Measurements from ENCODE around the gene KIAA1210.

The KIAA1210 gene
- total RNA-seq = 0 reads per million in 2 donors

DNA sequence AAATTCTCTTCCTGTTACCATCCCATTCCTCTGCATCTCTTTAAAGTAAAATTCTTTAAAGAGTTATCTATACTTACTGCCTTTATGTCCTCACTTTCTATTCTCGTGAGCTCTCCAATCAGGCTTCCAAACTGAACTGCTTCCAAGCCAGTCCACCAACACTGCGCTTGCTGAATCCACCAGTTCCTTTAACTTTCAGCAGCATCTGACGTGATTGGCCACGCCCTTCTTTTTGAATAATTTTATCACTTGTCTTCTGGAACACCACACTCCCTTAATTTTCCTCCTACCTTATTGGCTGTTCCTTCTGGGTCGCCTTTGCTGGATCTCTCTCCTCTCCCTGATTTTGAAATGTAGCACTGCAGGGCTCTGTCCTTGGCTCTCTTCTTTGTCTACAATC lies at the start of gene KIAA1210:
Gene KIAA1210 (minus strand): TSS at position 163 of the 400 bp plus-strand sequence. CDS start 4,170 bp downstream, outside the sequence.
- DNase-seq = no peak

DNA sequence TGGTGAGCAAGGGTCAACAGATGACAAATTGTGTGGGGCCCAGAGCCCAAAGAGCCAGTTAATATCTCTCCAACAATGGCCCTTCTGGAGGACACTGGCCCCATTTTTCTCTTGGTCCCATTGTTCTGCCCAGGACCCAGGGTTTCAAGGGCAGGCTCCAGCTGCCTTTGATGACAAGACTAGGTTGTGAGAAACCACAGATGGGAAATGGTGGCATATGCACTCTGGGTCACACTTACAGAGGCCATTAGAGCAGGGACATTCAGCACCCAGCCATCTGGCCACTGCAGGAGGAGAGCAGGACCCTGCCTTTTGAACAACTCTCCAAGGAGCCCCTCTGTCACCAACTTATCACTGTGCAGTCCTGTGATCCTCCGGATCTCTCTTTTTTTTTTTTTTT lies 49.7 kb upstream of the KIAA1210 start:
- DNase-seq = no peak

DNA sequence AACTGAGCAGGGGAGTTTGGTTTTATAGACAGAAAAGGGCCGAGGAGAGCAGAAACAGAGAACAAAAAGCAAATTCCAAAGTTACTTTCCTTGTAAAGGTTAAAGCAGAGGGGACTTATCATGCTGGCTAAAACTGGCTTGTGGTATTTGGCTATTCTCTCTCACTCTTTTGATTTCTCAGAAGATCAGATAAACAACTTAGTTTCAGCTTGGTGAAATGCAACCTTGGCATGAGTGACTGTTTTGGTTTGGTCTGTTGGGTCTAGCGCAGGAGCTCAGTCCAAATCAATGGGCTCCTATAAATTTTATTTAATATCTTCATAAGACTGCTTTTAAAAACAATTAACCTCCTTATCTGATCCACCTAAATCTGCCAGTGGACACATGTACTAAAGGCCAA lies 47.3 kb upstream of the KIAA1210 start:
- DNase-seq = no peak

DNA sequence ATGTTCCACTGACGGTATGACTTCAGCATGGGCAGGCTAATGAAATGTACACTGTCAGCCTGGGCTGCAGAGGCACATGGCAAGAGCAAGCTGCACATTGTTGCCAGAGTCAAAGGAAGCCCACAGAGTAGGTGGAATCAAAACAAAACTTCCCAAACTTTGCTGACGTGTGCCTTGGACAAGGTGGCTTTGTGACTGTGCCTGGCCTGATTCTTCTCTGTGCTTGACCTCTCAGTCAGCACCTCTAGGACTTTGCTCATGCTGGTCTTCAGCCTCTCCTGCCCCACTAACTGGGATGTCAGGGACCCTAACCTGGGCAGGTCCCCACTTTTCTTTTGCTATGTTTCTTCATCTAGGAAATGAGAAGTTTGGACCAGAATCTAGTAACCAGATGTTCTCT lies 40.5 kb upstream of the KIAA1210 start:
- DNase-seq = no peak

DNA sequence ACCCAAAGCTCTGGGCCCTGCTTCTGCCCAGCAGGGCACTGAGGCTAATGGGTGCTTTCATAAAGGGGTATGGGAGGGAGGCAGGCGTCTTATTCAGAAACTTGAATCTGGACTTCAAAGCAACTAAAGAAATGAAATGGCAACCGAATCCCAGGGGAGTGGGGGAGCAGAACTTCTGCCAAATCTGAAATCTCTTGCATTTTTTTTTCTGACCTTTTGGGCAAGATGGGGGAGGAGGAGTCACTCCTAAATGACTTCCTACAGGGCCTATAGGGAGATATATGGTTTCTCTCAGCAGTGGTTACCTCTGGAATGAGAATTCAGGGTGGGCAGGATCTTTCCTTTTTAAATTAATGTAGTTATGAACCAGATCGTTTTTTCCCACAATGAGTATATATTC lies 30.6 kb upstream of the KIAA1210 start:
- DNase-seq = no peak

DNA sequence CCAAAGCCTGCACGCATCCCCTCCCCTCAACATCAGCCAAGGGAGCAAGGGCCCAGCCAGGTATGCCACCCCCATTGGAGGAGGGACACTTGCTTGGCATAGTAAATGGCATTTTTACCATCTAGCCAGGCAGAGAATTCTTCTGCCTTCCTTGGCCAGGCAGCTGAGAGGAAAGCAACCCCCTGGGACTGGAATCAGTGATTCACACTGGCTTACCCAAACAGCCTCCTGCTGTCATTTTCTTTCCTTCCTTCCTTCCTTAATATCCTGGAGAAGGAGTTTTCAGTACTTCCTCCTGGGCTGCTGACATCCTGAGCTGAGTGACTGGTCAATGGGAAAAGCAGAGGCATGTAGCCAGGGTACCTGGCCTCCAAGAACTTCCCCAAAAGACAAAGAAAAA lies 28.6 kb upstream of the KIAA1210 start:
- DNase-seq = no peak

DNA sequence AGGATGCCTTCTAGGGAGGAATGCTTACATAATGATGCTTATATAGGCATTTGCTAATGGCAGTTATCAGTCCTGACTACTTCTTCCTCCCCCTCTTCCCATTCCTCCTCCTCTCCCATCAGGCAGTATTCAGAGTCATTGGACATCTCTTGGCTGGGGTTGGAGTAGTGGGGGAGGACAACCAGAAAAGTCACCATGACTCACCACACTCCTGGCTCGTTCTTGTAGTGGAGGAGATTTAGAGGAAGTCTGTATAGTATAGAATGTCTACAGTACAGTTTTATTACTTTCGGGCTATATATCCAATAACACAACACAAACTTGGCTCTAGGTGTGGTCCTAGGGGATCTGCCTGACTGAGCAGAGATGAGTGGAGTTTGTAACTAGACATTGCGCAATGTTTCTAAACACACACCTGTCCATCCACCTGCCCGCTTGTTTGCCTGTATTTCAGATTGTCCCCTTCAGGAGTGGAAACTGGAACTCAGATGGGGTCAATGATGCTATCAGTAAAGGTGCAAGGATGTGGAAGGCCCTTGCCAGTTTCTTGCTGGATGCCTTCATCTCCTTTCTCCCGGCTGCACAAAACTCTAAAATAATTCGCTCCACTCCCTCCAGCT lies 27.9 kb upstream of the KIAA1210 start:
- no peak for DNase-seq

DNA sequence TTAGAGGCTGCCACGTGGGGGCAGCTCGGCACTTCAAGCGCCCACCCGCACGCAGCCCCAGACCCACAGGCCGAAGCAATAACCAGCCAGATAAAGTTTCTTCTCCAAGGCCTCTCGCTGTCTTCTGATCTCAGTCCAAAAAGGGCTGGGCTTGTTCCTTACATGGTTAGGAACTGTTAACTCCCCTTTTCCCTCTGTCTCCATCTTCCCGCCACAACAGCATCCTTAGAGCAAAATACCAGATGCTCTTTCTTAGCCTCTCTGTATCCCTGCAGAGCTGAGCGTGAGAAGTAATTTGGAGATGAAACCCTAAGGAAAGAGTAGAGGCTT lies 23.4 kb upstream of the KIAA1210 start:
- DNase-seq = no peak

DNA sequence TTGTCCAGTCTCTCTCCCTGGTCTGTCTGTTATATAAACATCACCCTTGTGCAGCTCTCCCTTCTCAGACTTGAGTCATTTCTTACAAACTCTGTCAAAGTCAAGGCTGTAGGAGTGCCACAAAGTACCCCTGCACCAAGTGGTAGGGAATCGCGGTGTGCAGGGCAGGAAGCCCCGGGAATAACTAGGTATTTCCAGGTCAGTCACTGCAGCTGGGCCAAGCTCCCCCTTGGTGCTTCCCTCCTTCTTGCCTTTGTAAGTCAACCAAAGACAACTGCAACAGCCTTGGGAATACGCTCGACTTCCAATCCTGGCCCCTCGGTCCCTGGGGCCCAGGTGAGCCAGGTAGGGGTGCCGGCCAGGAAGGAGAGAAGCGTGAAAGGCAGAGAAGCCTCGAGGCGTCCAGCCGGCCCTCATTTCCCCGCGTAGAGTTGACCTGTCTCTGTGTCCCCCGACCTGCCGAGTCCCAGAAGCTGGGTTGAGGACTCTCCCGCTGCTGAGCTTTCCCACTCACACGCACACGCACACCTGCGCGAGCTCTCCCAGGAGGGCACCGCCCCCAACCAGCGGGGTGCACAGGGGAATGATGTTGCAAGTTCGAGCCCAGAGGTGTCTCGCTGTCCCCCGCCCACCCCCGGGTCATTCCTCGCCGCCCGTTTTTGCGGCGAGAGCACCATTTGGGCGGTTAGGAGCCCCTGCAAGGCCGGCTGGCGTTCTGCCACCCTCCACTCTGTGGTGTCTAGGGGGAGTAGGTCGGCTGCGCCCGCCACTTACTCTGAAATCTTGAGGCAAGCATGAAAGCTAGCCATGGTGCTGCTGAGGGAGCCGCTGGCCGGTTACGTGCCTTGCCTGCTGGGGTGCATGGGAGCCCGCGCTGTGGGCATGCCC lies 22.8 kb upstream of the KIAA1210 start:
- DNase-seq = no peak

DNA sequence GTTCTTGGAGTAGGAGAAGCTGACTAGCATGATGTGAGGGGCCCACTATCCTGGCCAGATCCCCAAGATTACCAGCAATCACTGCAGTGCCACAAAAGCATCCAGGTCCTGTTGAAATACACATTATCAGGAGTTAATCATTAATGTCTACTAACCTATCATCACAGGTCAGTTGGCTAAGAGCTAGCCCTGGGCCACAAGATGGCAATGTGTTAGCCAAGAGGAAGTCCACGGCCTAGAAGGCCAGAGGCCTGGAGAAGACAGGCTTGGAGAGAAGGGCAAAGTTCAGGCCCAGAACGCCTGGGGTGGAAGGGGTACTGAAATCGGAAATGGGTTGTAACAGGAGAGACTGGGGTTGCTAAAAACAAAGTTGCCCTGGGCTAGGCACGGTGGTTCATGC lies 19.9 kb upstream of the KIAA1210 start:
- DNase-seq = no peak

DNA sequence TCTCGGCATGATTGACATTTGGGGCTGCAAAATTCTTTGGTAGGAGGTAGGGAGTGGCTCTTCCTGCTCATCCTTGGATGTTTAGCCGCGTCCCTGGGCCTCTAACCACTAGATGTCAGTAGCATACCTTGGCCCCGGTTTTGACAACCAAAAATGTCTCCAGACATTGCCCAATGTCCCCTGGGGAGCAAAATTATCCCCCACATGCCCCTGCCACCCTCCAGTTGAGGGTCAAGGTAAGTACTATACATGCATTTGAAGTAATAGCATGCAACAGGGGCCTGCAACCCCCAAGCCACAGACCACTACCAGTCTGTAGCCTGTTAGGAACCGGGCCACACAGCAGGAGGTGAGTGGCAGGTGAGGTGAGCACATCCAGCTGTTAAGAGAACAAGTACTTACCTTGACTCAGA lies 17.6 kb upstream of the KIAA1210 start:
- no peak for DNase-seq

DNA sequence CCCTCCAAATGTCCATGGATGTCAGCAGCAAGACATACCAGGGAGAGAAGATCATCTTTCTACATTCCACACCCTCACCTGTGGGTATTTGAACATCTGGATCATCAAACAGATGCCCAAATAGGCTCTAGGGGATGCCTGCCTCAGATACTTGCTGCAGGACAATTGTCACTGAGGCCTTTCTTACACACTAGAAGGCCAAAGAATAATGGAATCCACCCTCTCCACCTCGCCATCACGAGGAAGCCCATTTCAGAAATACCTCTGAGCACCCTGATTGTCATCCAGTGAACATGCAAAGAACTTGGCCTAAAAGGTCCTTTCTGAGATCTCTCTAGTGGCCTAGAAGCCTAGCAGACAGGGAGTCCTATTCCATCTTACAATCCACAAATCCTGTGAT lies 6.9 kb upstream of the KIAA1210 start:
- no peak for DNase-seq

DNA sequence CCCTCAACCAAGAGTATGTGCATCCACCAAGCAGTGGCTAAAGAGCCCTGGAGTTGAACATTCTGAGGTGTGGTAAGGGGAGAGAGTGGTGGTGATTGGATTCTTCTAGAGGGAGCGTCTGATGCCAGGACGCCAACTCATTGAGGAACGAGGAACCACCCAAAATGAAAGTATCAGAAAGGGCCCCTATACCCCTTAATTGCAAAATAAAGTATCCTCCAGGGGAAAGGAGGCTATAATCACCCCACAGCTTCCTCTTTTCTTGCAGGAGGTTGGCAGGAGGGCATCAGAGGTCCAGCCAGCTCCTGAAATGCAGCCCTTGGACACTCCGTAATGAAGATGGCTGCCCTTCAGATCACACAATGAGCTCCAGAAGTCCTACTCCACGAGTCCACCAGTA lies 5.3 kb upstream of the KIAA1210 start:
- no peak for DNase-seq

DNA sequence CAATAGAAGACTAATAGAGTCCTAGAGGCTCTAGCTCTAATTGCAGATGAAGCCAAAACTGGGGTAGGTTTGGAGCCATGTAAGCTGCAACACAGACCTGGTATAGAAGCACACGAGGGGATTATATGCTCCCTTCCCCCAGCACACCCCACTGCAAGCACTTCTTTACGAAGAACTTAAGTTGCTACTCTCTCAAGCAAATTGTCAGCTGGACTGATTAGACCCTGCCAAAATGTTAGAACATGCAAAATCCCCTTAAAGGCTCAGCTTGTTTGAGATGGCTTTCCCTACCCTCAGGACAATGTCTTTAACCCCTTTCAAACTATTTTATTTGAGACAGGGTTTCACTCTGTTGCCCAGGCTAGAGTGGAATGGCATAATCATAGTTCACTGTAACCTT lies 4.7 kb upstream of the KIAA1210 start:
- DNase-seq = no peak

DNA sequence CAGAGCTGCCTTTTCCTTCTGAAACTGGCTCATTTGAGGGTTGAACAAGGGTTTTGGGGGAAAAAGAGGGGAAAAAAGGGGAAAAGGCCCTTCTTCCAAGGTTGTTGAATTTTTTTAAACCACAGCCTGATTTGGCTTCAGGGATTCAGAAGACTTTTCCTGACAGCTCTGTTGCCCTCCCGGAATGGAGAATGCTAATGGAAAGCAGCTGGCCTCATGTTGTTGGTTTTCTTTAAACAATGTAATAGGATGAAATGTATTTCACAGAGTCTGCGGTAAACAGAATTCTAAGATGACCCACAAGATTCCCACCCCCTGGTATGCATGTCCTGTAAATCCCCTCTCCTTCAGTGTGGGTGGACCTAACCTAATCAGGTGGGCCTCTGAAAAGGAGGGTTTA lies 3.3 kb upstream of the KIAA1210 start:
- DNase-seq = no peak

DNA sequence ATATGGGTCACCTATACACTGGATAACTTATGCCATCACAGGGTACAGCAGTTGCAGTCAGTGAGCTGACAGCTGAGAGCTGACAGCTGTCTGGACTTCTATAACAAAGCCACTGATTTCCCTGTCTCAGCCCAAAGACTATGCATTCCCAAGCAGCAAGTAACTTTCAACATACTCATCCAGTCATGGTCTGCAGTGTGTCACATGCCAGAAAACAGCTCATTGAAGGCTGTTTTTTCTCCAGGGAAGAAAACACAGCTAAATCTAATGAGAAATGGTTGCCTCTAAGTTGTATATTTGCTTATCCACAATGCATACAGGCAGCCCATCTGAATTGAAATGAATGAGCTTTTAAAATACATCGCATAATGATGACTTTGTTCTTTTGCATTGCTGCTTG lies 6.3 kb downstream of the KIAA1210 start:
- no peak for DNase-seq

DNA sequence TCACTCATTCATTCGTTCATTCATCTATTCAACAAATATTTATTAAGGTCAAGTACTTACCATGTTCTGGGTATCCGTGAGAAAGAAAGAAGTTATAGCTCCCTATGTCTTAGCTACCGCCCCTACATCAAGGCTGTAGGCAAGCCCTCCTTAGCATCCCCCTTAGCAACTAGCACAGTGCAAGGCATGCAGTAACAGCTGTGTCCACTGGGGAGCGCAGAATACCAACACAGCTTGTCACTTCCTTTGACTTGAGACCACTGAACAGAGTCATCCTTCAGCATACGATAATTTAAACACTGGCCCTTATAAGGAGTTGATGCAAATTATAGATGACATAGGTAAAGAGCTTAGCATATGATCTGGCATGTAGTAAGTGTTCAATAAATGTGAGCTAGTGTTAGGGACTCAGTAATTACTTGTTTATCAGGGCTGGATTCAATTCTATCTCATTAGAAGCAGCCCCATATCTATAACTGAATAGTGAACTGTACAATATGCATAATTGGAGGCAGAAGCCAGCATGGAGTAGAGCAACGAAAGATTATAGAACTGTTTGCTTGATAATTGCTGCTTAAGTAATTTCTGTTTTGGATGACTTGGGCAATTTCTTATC lies 8.7 kb downstream of the KIAA1210 start:
- peak in 4 of 5 experiments; percentile 4 to 41 (median 12) for DNase-seq

DNA sequence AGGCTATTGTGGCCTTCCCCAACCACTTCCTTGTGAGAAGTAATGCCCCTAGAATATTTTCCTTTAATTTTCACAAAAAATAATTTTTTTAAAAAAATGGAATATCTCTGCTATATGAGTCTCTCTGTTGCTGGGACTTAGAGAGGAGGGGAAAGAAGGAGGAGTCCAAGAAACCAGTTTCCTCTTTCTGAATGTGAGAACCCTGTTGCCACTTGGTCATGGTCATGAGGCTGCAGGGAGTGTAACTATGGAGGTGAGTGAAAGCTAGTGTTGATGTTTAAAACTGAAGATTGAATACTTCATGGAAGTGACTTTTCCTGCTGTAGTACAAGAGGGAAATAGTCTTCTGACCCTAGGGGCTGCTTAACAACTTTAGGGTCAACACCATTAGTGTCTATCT lies 20.4 kb downstream of the KIAA1210 start:
- no peak for DNase-seq

DNA sequence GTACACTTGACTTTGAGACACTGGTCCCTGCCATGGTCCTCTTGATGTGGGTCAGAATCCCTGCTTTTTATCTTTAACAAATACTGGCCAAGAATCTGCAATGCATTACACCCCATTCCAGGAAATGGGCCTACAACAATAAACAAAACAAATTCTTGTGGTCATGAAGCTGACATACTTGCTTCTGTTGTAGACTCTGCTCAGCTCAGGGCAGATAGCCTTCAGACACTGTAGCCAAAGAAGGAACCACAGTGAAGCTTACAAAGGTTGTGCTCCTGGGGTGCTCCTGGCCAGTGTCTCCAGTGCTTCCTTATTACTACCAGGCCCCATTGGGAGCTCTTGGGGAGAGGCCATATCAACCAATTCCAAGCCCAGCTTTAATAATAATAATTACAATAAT lies 21.8 kb downstream of the KIAA1210 start:
- DNase-seq = no peak

DNA sequence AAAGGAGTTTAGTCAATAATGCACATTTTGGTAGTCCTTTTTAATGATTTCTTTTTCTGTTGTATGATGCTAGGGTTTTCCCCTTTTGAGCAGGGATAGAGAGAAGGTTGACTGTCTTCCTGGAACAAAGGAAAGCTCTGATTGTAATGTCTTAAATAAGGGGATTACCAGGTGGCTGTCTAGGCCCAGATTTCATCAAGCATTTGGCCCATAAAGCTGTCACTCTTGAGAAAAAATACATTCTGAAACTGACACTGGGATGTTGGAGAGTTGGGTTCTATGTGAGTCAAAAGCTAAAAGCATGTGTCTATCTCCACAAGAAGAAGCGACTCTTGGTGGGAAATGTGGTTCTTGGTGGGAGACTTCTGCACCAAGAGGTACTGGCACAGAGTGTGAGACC lies 26.4 kb downstream of the KIAA1210 start:
- DNase-seq = no peak

DNA sequence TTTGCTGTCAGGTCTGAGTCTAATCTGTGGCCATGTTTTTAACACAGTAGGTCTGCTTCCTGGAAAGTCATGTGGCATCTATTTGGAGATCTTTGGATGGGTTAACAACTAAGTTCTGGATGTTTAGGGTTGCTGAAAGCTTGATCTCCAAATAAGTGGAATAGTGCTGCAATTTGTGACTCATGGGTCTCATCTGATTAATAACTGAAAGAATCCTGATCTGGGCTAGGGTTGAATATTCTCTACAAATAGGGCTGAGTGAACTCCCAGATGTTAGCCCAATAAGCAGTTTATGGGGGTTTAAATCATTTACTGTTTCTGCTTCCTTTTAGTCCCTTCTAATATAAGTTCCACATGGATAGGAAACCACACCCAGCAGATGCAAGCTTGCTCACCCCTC lies 31.7 kb downstream of the KIAA1210 start:
- no peak for DNase-seq

DNA sequence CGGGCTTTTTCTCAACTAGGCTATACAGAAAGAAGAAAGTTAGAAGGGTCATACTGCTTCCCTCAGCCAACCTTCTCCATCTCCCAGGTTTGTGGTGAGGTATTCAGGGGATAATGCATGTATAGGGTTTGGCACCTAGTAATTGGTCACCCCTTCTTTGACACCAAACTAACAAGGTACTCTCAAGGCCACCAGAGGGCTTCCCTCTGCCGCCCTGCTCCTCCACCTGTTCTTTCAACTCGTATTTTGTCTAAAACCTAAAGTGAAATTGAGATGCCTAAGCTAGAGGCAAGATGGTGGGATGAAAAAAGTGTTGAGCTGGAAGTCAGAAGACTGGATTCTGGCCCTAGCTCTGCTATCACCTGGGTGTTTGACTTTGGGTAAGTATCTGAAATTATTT lies 32.8 kb downstream of the KIAA1210 start:
- DNase-seq = no peak

DNA sequence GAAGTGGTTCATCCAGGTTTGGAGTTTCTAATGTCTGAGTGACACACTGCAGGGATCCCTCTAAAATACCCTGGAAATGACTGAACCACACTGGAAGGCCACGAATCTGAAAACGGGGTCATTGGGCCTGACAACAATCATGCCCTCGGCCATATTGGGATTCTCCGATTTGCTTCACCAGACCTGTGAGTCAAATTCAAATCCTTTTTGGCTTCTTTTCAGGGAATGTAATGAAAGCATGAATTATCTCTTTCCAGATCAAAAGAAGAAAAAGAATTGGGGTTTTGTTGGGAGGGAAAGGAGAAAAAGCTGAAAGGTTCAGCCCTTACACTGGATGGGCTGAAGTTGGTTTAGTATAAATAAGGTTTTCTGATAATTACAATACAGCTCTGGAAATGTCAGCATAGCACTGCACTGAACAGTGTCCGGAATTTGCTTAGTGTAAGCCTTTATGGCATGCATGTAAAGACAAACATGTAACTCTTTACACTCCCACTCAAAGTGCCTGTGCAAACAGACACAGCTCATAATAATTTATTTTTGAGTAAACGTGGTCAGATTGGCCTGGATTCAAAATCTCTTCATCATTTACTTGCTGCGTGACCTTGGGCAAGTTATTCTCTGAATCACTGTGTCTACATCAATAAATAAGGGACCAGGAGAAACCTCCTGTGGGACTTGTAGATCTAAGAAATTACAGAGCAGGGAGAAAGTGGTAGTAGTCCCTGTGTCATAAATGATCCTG lies 33.4 kb downstream of the KIAA1210 start:
- DNase-seq = no peak
